ENCODE data around the gene THAP7.
"Not testable (repeated sequence)": the region's sequence is repeated elsewhere in the genome, so short reads cannot be mapped to it uniquely, and the experiment has no call there.

The THAP7 gene

GRCh38 chr22:20977516-20978170 lies 24.3 kb downstream of the THAP7 start:
- no peak for ATAC-seq

- no peak for ATAC-seq
These were observed 24.9 kb downstream of the THAP7 start for GRCh38 chr22:20977019-20977418.

DNA sequence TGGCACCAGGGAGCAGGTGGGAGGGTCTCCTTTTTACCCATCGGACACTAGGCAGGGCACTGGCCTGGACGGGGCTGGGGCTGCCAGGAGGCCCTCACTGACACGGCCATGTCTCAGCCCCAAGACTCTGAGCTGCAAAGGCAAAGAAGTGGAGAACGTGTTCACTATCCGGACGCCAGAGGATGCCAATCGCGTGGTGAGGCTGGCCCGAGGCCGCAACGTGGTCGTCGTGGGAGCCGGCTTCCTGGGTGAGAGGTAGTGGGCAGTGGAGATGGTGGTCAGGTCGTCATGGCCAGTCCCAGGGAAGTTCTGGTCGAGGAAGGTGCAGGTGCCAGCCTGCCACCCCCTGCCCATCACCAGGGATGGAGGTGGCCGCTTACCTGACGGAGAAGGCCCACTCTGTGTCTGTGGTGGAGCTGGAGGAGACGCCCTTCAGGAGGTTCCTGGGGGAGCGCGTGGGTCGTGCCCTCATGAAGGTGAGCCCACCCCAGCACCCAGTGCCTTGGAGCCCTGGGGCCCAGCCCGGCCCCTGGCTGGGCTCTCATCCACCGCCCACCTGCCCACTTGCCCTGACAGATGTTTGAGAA lies 25.5 kb downstream of the THAP7 start:
- ATAC-seq: no peak

DNA sequence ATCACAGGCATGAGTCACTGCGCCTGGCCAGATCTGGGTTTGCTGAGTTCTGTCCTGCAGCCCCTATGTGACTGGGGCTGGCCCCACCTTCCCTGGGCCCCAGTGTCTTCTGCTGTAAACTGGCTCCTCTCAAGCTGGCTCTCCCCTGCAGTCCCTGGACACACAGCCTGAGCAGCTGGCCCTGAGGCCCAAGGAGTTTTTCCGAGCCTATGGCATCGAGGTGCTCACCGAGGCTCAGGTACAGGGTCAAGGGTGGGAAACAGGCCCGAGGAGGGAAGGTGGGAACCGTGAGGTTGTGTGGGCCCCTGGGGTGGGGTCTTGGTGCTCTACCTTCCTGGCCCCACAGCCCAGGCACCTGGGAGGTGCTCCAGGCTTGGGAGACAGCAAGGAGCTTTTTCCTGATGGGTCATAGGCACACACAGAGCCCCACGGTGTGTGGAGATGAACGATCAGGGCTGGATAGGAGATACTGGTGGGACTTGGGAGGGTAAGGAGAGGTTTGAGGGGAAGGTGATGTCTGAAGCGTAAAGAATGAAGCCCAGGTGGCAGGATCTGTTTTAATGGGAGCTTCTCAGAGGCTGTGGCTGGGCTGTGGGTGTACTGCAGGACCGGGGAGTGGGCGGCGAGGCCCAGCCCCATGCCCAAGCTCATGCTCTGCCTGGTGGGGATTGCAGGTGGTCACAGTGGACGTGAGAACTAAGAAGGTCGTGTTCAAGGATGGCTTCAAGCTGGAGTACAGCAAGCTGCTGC lies 26.2 kb downstream of the THAP7 start:
- no peak for ATAC-seq

- ATAC-seq: no peak
These were observed 27.5 kb downstream of the THAP7 start for GRCh38 chr22:20974336-20974955.

- ATAC-seq: no peak
These were observed 28.2 kb downstream of the THAP7 start for GRCh38 chr22:20973634-20974286.

GRCh38 chr22:20972933-20973577 lies 28.9 kb downstream of the THAP7 start:
- no peak for ATAC-seq

DNA sequence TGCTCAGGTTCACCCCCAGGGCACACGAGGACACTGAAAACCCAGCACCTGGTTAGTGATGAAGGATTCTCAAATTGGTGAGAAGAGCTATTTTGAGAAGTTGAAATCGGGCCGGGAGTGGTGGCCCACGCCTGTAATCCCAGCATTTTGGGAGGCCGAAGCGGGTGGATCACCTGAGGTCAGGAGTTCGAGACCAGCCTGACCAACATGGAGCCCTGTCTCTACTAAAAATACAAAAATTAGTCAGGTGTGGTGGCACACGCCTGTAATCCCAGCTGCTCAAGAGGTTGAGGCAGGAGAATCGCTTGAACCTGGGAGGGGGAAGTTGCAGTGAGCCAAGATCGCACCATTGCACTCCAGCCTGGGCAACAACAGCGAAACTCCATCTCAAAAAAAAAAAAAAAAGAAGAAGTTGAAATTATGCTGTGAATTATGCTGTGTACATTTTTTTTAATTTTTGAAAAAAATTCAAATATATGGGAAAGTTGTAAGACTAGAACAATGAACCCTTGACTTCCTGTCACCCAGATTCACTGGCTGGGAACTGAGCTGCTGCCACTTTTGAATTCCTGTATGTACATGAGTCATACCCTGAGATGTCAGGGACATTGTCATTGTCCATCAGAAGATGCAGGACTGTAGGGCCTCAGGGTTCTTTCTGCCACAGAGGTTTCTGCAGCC lies 29.8 kb downstream of the THAP7 start:
- not testable (repeated sequence) for ATAC-seq

GRCh38 chr22:20970939-20971657 lies 30.8 kb downstream of the THAP7 start:
- no peak for ATAC-seq

DNA sequence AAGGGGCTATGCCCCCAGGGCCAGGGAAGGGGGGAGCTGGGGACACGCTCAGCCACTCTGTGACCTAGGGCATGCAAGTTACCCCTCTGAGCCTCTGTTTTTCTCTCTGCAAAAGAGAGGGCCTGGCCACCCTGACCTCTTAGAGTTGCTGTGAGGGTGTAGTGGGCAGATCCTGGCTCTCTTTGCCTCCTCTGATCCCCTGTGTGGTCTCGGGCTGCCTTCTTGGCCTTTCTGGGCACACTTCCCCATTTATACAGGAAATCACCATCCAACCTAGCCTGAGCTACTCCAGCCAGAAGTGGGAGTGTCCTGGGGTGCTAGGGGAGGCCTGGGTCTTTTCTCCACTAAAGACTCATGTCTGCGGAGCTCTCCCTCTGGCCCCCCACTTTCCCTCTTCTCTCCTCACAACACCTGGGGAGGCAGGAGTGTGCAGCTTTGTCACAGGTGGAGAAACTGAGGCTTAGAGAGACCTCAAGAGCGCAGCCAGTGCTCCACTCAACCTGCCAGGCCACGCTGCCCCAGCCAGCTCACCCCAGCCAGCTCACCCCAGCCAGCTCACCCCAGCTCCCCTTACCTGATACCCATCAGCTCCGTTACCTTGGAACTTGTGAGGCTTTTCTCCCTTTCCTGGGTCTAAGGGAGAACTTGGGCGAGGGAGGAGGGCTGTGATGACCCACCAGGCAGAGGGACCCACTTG lies 33.5 kb downstream of the THAP7 start:
- ATAC-seq: no peak

DNA sequence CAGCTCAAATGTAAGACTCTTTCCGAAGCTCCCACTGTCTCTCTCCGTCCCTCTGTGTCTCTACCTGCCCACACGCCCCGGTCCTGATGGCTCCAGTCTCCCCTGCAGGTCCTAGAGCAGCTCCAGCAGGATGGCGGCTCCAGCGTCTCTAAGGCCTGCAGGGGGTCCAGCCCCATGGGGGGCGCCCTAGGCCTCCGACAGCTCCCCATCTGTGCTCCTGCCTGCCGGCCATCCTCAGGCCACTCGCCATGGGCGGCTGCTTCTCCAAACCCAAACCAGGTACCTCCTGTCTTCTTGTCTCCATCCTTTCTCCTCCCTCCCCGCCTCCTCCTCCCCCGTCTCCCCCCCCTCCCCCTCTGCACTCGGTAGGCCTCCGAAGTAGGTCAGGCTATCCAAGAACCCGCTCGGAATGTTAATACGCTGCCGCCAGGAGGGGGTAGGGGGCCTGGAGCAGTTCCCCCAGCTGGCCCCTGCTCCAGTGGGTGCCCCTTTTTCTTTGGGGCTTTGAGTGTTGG lies 34.2 kb downstream of the THAP7 start:
- no peak for ATAC-seq

- no peak for ATAC-seq
These were observed 34.8 kb downstream of the THAP7 start, which contains the start of gene AIFM3 for GRCh38 chr22:20966883-20967696. Gene AIFM3, plus strand, starts transcription at chr22:20967255. Its CDS starts 690 bp downstream, at chr22:20967945.

- ATAC-seq: no peak
These were observed 35.7 kb downstream of the THAP7 start for GRCh38 chr22:20965888-20966855.

GRCh38 chr22:20965104-20965887 lies 36.6 kb downstream of the THAP7 start:
- no peak for ATAC-seq

GRCh38 chr22:20964799-20965103 lies 37.2 kb downstream of the THAP7 start:
- no peak for ATAC-seq

DNA sequence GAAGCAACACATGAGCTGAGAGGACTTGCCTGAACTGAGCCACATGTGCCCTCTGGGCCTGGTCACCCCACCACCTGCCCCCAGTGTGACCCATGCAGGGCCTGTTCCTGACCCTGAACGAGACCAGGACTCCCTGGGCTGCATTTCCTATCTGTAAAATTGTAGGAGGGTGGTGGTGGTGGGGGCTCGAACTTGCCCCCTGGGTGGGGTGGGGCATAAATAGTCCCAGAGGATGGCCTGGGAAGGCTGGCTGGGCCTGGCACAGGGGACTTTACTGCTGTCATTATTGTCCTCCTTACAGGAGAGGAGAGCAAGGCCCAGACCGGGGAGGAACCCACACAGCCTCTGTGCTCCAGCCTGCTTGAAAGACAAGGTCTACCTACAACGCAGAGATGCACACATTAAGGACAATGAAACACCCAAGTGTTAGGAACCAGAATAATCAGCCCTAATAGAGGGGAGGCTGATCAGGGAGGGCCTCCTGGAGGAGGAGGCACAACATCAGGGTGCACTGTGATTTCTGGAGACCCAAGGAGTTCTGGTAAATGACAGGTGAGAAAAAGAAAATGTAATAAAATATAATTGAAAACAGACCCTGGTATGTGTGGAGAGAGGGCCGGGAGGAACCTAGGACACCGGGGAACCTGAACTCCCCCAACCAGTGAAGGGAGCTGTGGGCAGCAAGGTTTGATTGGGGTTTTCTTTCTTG lies 37.7 kb downstream of the THAP7 start:
- ATAC-seq: no peak
